PC-3 (cell line): ENCODE data around the gene CIAO2A. TPM values are rescaled to one million over a fixed set of nuclear protein-coding genes. Genes with fewer than 3 reads are reported as not detected.

Experiments
- ATAC-seq: fragments of 200-7000 bp; cut with Tn5 transposase; 2 replicates; pipeline ENCODE4 v1.9.1; 2020; ENCODE audit warnings: mild to moderate bottlenecking, moderate library complexity
- BruUV-seq: library from RNA; stranded (reverse); fragments of 400-500 nt; replicated peaks from 2 replicates; lab custom pipeline; 2021; lab: Mats Ljungman, UMichigan
- CTCF ChIA-PET: fragments of 300-600 bp; sonication (Branson Sonifier 250); formaldehyde crosslinking; loops from one replicate; lab custom pipeline; 2022; ENCODE audit warnings: antibody characterized with exemption; lab: Charles Lee
- POLR2A ChIA-PET: fragments of 300-600 bp; sonication (Branson Sonifier 250); formaldehyde crosslinking; loops from one replicate; lab custom pipeline; 2022; ENCODE audit warnings: antibody characterized with exemption; ENCODE audit not compliant: unreplicated experiment; lab: Charles Lee
- DNase-seq: peaks from one replicate; pipeline ENCODE4 v3.0.0-alpha.2; 2015
- H2AFZ ChIP-seq: fragments of 300-600 bp; sonication (generic); 2 replicates; pipeline ENCODE4 v1.6.0; 2016; ENCODE audit warnings: antibody characterized with exemption, low read length
- H3F3A ChIP-seq: fragments of 300-600 bp; sonication (generic); one replicate; pipeline ENCODE4 v1.6.0; 2017; ENCODE audit warnings: antibody characterized with exemption, low read length, control low read depth, mild to moderate bottlenecking; ENCODE audit not compliant: unreplicated experiment
- H3K27ac ChIP-seq: fragments of 300-600 bp; sonication (generic); 2 replicates; pipeline ENCODE4 v1.5.1; 2016; ENCODE audit warnings: mild to moderate bottlenecking, low read length
- H3K27me3 ChIP-seq: fragments of 300-600 bp; sonication (generic); 2 replicates; pipeline ENCODE4 v1.6.1; 2016; ENCODE audit warnings: low read length, mixed read lengths
- H3K36me3 ChIP-seq: fragments of 300-600 bp; sonication (generic); 2 replicates; pipeline ENCODE4 v1.6.1; 2016; ENCODE audit warnings: low read depth, mixed run types, low read length, mixed read lengths
- H3K4me1 ChIP-seq: fragments of 300-600 bp; sonication (generic); 2 replicates; pipeline ENCODE4 v1.5.1; 2016; ENCODE audit warnings: low read length; ENCODE audit not compliant: insufficient read depth
- H3K4me2 ChIP-seq: fragments of 300-600 bp; sonication (generic); 2 replicates; pipeline ENCODE4 v1.6.0; 2016; ENCODE audit warnings: low read length
- H3K4me3 ChIP-seq: fragments of 300-600 bp; sonication (generic); 2 replicates; pipeline ENCODE4 v1.5.1; 2016; ENCODE audit warnings: mild to moderate bottlenecking, low read length, mixed read lengths
- H3K79me2 ChIP-seq: fragments of 300-600 bp; sonication (generic); 2 replicates; pipeline ENCODE4 v1.6.1; 2017; ENCODE audit warnings: low read length, mixed read lengths
- H3K9ac ChIP-seq: fragments of 300-600 bp; sonication (generic); 2 replicates; pipeline ENCODE4 v1.6.0; 2016; ENCODE audit warnings: mild to moderate bottlenecking, low read length
- H3K9me2 ChIP-seq: fragments of 300-600 bp; sonication (generic); replicated peaks from 2 replicates; pipeline ENCODE4 v1.6.1; 2016; ENCODE audit warnings: mixed run types, low read length, mixed read lengths
- H3K9me3 ChIP-seq: fragments of 300-600 bp; sonication (generic); 2 replicates; pipeline ENCODE4 v1.6.1; 2016; ENCODE audit warnings: low read length, mixed read lengths
- H4K20me1 ChIP-seq: fragments of 300-600 bp; sonication (generic); 2 replicates; pipeline ENCODE4 v1.6.1; 2016; ENCODE audit warnings: low read length, mixed read lengths
- CTCF ChIP-seq: fragments of 300-600 bp; sonication (generic); conservative IDR thresholded peaks from 2 replicates; pipeline ENCODE4 v1.5.1; 2017; ENCODE audit warnings: antibody characterized with exemption, low read depth, mild to moderate bottlenecking, low read length
- EZH2 ChIP-seq: fragments of 300-600 bp; sonication (generic); IDR thresholded peaks from one replicate; pipeline ENCODE4 v1.6.1; 2017; ENCODE audit warnings: antibody characterized with exemption, mild to moderate bottlenecking, low read length; ENCODE audit not compliant: unreplicated experiment
- EZH2phosphoT487 ChIP-seq: fragments of 300-600 bp; sonication (generic); IDR thresholded peaks from 2 replicates; pipeline ENCODE4 v1.6.1; 2018; ENCODE audit warnings: mild to moderate bottlenecking, antibody characterized with exemption, low read length, borderline replicate concordance
- intact Hi-C: fragments of 100-400 bp; cut with micrococcal nuclease; formaldehyde crosslinking; loops from 2 replicates; pipeline ENCODE4 v1.9.0; 2023
- total RNA-seq: library from RNA; depleted of rRNA; stranded (reverse); fragments of >200 nt; gene quantifications from 2 replicates; pipeline ENCODE4 v1.2.3, GENCODE V29; 2014

The CIAO2A gene
- total RNA-seq, 1 experiment from 2014 or later: 92.4 TPM

DNA sequence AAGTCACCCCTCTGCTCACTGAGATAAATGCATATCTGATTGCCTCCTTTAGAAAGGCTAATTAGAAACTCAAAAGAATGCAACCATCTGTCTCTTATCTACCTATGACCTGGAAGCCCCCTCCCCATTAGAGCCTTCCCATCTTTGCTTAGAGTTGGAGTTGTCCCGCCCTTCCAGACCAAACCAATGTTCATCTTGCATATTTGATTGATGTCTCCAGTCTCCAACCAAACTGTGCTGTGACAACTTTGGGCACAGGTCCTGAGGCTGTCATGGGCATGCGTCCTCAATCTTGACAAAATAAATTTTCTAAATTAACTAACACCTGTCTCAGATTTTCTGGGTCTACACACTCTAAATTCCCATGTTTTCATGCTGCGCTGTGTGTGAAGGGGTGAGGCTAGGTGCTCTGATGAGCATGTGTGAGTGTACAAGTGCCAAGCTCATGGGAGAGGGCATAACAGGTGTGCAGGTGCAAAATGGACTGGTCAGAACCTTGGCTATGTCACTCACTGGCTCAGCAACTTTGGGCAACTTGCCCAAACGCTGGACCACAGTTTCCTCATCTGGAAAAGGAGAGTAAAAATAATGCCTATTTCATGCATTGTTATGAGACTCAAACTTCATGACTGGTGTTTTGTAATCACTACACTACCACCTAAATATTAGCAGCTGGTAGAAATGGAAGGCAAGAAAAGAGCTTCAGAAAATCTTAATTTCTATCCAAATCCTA, 54.6 kb downstream of the CIAO2A start:
- Histone ChIP-seq H3K36me3 (no peaks in the 10 kb centered on the region), H3K27ac (no peak overlapping the region), H3K4me3 (no peak overlapping the region), H3K9me2 (no peaks in the 10 kb centered on the region), H3K9me3 (no peaks in the 10 kb centered on the region), H3F3A (no peaks in the 10 kb centered on the region), H3K4me1 (no peaks in the 10 kb centered on the region), H3K9ac (no peak overlapping the region), H3K79me2 (no peaks in the 10 kb centered on the region), H3K27me3 (no peaks in the 10 kb centered on the region), H3K4me2 (no peak overlapping the region), H2AFZ (no peak overlapping the region), H4K20me1 (no peaks in the 10 kb centered on the region)
- intact Hi-C loops: no loop called here
- ATAC-seq: no peak
- ChIA-PET CTCF (interaction anchor here (0.7 kb wide), 1 partner anchor 88 kb away, joined by 3 read pairs; no protein-coding TSS in a partner anchor), POLR2A (interaction anchor here (0.6 kb wide), 1 partner anchor 30 kb away, joined by 3 read pairs; no protein-coding TSS in a partner anchor)
- no TSS peak for BruUV-seq
- no peak for DNase-seq
- no peak for TF ChIP-seq EZH2
- TF ChIP-seq CTCF: no peak
- TF ChIP-seq EZH2phosphoT487: no peak

GRCh38 chr15:64037966-64038365, 55.7 kb downstream of the CIAO2A start:
- H3K9me3 ChIP-seq: no peaks in the 10 kb centered on the region
- H3K79me2 ChIP-seq: no peaks in the 10 kb centered on the region
- H3K4me3 ChIP-seq: no peak overlapping the region
- H3K27me3 ChIP-seq: no peaks in the 10 kb centered on the region
- DNase-seq (no peak), ATAC-seq (no peak)
- H3K36me3 ChIP-seq: no peaks in the 10 kb centered on the region
- H3F3A ChIP-seq: no peaks in the 10 kb centered on the region
- no TSS peak for BruUV-seq
- no peaks in the 10 kb centered on the region for H3K4me1 ChIP-seq
- no peak overlapping the region for H3K9ac ChIP-seq
- no peak overlapping the region for H3K4me2 ChIP-seq
- no peaks in the 10 kb centered on the region for H3K9me2 ChIP-seq
- no peak for TF ChIP-seq EZH2
- TF ChIP-seq CTCF: no peak
- no peak for TF ChIP-seq EZH2phosphoT487
- H2AFZ ChIP-seq: no peak overlapping the region
- POLR2A ChIA-PET: no interaction called here
- no peaks in the 10 kb centered on the region for H4K20me1 ChIP-seq
- intact Hi-C loops: no loop called here
- CTCF ChIA-PET: no interaction called here
- H3K27ac ChIP-seq: no peak overlapping the region

DNA sequence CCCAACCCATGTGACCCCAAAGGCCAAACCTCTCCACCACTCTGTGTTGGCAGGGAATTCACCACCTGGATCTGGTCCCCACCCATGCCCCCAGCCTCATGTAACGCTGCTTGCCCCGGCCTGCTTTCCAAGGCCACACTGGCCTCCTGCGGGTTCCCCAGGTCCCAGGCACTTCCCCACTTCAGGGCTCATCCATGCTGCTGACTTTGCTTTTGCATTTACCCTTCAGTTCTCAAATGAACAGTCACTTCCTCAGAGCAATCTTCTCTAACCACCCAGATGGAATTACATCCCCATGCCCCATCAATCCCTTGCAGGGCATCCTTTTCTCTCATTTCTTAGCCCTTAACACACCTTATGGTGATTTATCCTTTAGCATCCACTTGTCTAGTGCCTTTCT, 56.5 kb downstream of the CIAO2A start:
- Histone ChIP-seq H3K79me2 (no peaks in the 10 kb centered on the region), H2AFZ (no peak overlapping the region), H3K36me3 (no peaks in the 10 kb centered on the region), H3K9ac (no peak overlapping the region), H3K9me2 (no peaks in the 10 kb centered on the region), H3K4me2 (no peak overlapping the region), H3K27me3 (no peaks in the 10 kb centered on the region), H3F3A (no peaks in the 10 kb centered on the region), H3K4me1 (no peaks in the 10 kb centered on the region), H3K9me3 (no peaks in the 10 kb centered on the region), H3K4me3 (no peak overlapping the region), H3K27ac (no peak overlapping the region), H4K20me1 (no peaks in the 10 kb centered on the region)
- ChIA-PET CTCF (interaction anchor here (0.5 kb wide), 1 partner anchor 89 kb away, joined by 3 read pairs; no protein-coding TSS in a partner anchor), POLR2A (no interaction called here)
- DNase-seq: no peak
- intact Hi-C loops: no loop called here
- TF ChIP-seq EZH2phosphoT487: no peak
- TF ChIP-seq CTCF: no peak
- no peak for TF ChIP-seq EZH2
- BruUV-seq: no TSS peak
- ATAC-seq: no peak
